ENCODE results near the gene MDK.

MDK gene

DNA sequence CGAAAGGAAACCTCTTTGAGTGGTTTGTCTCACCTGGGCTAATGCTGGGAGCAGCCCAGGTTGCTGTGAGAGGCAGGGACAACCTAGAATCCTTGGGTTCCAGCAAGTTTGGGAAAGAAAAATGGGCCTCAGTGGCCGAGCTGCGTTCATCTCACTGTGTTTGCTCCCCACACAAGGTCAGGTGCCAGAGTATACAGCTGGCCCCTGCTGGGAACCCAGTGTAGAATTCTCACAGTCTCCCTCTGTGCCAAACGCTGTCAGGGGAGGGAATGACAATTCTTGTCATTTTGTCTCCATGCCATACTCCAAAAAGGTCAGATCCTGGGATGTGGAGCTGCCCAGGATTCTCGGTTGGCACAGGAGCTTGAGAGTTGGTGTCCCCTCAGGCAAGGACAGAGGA is 29.9 kb upstream of the MDK start:
- DNase-seq (ENCODE audit: low read depth in 1 of 2, low spot score in 1 of 2), result no peak
- H3K27ac ChIP-seq (replicated peaks), result peak overlapping the region; percentile 43

DNA sequence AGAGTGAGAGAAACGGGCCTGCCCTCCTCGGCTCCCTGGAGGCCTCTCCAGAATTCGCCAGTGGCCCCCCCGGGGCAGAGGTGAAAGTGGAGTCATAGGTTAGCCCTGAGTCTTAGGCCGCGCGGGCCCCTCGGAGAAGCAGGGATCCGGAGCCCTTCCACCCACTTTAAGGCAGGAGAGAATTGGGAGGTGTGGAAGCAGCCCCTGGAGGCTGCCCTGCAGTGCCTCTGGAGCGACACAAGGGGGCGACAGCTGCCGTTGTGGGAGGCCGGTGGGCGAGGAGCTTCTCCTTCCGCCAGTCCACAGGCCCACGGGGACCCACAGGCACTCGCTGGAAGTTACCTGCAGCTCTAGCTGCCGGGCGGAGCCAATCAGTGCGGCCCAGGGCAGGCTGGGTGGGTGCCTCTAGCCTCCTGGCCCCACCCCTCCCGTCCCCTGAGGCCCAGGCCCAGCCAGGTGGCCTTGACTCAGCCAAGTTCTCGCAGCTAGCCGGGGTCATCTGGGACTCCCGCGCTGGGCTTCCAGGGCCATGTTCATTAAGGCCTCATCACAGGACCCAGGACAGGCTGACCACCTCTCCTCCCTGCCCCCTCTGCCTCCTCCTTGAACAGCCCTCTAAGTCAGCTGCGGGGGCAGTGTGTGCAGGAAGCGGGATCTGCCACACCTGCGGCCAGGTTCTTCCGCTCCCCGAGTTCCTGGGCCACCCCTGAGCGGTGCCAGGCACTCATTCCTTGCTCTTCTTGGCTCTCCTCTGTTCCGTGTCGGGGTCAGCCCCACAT is 29.2 kb upstream of the MDK start:
- no peaks in the 10 kb centered on the region for H3K27me3 ChIP-seq (ENCODE audit: insufficient read depth, poor library complexity, severe bottlenecking)
- TF ChIP-seq SPI1 (IDR thresholded peaks at IDR 0.05; ENCODE audit: borderline replicate concordance, low read depth) (no peak), GABPA (IDR thresholded peaks at IDR 0.05; ENCODE audit: low read depth) (peak; percentile 28; the same call in 1 of the 2 replicates), POLR2AphosphoS5 (IDR thresholded peaks at IDR 0.05; ENCODE audit: low read depth) (0 out of 2 replicates have a peak, but pooled peaks have one; percentile 15)
- TF ChIP-seq, protein P1, sequence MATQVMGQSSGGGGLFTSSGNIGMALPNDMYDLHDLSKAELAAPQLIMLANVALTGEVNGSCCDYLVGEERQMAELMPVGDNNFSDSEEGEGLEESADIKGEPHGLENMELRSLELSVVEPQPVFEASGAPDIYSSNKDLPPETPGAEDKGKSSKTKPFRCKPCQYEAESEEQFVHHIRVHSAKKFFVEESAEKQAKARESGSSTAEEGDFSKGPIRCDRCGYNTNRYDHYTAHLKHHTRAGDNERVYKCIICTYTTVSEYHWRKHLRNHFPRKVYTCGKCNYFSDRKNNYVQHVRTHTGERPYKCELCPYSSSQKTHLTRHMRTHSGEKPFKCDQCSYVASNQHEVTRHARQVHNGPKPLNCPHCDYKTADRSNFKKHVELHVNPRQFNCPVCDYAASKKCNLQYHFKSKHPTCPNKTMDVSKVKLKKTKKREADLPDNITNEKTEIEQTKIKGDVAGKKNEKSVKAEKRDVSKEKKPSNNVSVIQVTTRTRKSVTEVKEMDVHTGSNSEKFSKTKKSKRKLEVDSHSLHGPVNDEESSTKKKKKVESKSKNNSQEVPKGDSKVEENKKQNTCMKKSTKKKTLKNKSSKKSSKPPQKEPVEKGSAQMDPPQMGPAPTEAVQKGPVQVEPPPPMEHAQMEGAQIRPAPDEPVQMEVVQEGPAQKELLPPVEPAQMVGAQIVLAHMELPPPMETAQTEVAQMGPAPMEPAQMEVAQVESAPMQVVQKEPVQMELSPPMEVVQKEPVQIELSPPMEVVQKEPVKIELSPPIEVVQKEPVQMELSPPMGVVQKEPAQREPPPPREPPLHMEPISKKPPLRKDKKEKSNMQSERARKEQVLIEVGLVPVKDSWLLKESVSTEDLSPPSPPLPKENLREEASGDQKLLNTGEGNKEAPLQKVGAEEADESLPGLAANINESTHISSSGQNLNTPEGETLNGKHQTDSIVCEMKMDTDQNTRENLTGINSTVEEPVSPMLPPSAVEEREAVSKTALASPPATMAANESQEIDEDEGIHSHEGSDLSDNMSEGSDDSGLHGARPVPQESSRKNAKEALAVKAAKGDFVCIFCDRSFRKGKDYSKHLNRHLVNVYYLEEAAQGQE (IDR thresholded peaks at IDR 0.05; ENCODE audit: insufficient replicate concordance, low read depth), result no peak
- TF ChIP-seq, protein P2, sequence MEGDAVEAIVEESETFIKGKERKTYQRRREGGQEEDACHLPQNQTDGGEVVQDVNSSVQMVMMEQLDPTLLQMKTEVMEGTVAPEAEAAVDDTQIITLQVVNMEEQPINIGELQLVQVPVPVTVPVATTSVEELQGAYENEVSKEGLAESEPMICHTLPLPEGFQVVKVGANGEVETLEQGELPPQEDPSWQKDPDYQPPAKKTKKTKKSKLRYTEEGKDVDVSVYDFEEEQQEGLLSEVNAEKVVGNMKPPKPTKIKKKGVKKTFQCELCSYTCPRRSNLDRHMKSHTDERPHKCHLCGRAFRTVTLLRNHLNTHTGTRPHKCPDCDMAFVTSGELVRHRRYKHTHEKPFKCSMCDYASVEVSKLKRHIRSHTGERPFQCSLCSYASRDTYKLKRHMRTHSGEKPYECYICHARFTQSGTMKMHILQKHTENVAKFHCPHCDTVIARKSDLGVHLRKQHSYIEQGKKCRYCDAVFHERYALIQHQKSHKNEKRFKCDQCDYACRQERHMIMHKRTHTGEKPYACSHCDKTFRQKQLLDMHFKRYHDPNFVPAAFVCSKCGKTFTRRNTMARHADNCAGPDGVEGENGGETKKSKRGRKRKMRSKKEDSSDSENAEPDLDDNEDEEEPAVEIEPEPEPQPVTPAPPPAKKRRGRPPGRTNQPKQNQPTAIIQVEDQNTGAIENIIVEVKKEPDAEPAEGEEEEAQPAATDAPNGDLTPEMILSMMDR (IDR thresholded peaks at IDR 0.05; ENCODE audit: insufficient read depth, low read length), result peak; percentile 92
- H3K27ac ChIP-seq (replicated peaks), result peak overlapping the region; percentile 43
- no peak overlapping the region for H3K4me3 ChIP-seq (replicated peaks; ENCODE audit: insufficient read depth, low read length)
- peak in 1 of 2 experiments; percentile 54 for DNase-seq (ENCODE audit: low read depth in 1 of 2, low spot score in 1 of 2)

More for the DNA sequence above, 29.9 kb upstream of the MDK start:
- TF ChIP-seq POLR2AphosphoS5 (IDR thresholded peaks at IDR 0.05; ENCODE audit: low read depth) (no peak), GABPA (IDR thresholded peaks at IDR 0.05; ENCODE audit: low read depth) (no peak), SPI1 (IDR thresholded peaks at IDR 0.05; ENCODE audit: borderline replicate concordance, low read depth) (no peak)
- TF ChIP-seq, protein P2 (IDR thresholded peaks at IDR 0.05; ENCODE audit: insufficient read depth, low read length), result no peak
- TF ChIP-seq, protein P1 (IDR thresholded peaks at IDR 0.05; ENCODE audit: insufficient replicate concordance, low read depth), result no peak
- H3K27me3 ChIP-seq (ENCODE audit: insufficient read depth, poor library complexity, severe bottlenecking), result no peaks in the 10 kb centered on the region
- no peak overlapping the region for H3K4me3 ChIP-seq (replicated peaks; ENCODE audit: insufficient read depth, low read length)

DNA sequence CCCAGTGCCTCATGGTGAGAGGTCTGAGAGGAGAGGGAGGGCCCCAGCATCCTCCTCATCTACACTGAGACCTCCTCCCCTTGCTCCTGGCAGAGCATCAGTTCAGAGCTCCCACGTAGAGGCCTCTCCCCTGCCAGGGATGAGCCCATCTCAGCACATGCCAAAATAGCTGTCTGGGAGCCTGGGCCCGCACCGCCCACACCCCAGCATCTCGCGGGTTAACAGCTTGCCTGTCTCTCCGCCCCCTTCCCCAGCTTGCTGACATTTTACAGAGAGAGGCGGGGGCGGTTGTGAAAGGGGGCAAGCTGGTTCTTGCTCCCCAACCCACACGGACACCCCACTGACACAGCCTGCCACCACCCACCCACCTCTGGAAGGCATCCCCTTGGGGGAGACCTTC is 27.8 kb upstream of the MDK start:
- Histone ChIP-seq H3K27ac (replicated peaks) (0 out of 2 replicates have a peak overlapping the region, but pooled peaks have one; percentile 9), H3K27me3 (ENCODE audit: insufficient read depth, poor library complexity, severe bottlenecking) (no peaks in the 10 kb centered on the region), H3K4me3 (replicated peaks; ENCODE audit: insufficient read depth, low read length) (no peak overlapping the region)
- DNase-seq (ENCODE audit: low read depth in 1 of 2, low spot score in 1 of 2), result no peak
- TF ChIP-seq, protein P2 (IDR thresholded peaks at IDR 0.05; ENCODE audit: insufficient read depth, low read length), result no peak
- TF ChIP-seq POLR2AphosphoS5 (IDR thresholded peaks at IDR 0.05; ENCODE audit: low read depth) (no peak), GABPA (IDR thresholded peaks at IDR 0.05; ENCODE audit: low read depth) (no peak), SPI1 (IDR thresholded peaks at IDR 0.05; ENCODE audit: borderline replicate concordance, low read depth) (no peak)
- TF ChIP-seq, protein P1 (IDR thresholded peaks at IDR 0.05; ENCODE audit: insufficient replicate concordance, low read depth), result no peak

Data from HL-60 (cell line).